ENCODE results near the gene SUMO2.

SUMO2 gene

GRCh38 chr17:75154195-75155106, 28.3 kb downstream of the SUMO2 start, which contains the start of gene JPT1:
JPT1 (minus strand) TSS chr17:75154512; CDS start chr17:75154397, 115 bp downstream.
- Histone ChIP-seq H3K4me2 (ENCODE audit: low read length) (peak within 1 kb of the TSS; percentile 92), H3K36me3 (replicated peaks; ENCODE audit: low read depth, low read length) (peaks cover 11% of the 10 kb centered on the region), H3K9ac (ENCODE audit: low read length) (peak within 1 kb of the TSS; percentile 79), H4K20me1 (ENCODE audit: insufficient read depth, low read length) (peaks cover 18% of the 10 kb centered on the region), H3K4me1 (ENCODE audit: low read length) (peaks cover 17% of the 10 kb centered on the region), H3K4me3 (ENCODE audit: low read length) (peak within 1 kb of the TSS; percentile 82), H3K27me3 (ENCODE audit: low read depth, low read length) (no peaks in the 10 kb centered on the region), H3K9me3 (ENCODE audit: insufficient read depth, low read length) (no peaks in the 10 kb centered on the region), H3K27ac (ENCODE audit: low read length) (peak within 1 kb of the TSS; percentile 71), H2AFZ (ENCODE audit: low read depth, low read length) (0 out of 2 replicates have a peak within 1 kb of the TSS, but pooled peaks have one; percentile 40), H3K79me2 (ENCODE audit: low read length) (peaks cover 48% of the 10 kb centered on the region)
- TF ChIP-seq CTCF (IDR thresholded peaks at IDR 0.05; ENCODE audit: low read depth, low read length) (no peak), EZH2phosphoT487 (IDR thresholded peaks at IDR 0.05; ENCODE audit: low read depth) (no peak)

- Histone ChIP-seq H3K79me2 (ENCODE audit: low read length) (peaks cover 55% of the 10 kb centered on the region), H3K9ac (ENCODE audit: low read length) (peak overlapping the region; percentile 79), H3K4me3 (ENCODE audit: low read length) (peak overlapping the region; percentile 82), H3K4me1 (ENCODE audit: low read length) (peaks cover 21% of the 10 kb centered on the region), H4K20me1 (ENCODE audit: insufficient read depth, low read length) (peaks cover 22% of the 10 kb centered on the region), H2AFZ (ENCODE audit: low read depth, low read length) (no peak overlapping the region), H3K27me3 (ENCODE audit: low read depth, low read length) (no peaks in the 10 kb centered on the region), H3K36me3 (replicated peaks; ENCODE audit: low read depth, low read length) (peaks cover 9% of the 10 kb centered on the region), H3K27ac (ENCODE audit: low read length) (peak overlapping the region; percentile 66), H3K4me2 (ENCODE audit: low read length) (peak overlapping the region; percentile 92), H3K9me3 (ENCODE audit: insufficient read depth, low read length) (no peaks in the 10 kb centered on the region)
- TF ChIP-seq CTCF (IDR thresholded peaks at IDR 0.05; ENCODE audit: low read depth, low read length) (no peak), EZH2phosphoT487 (IDR thresholded peaks at IDR 0.05; ENCODE audit: low read depth) (no peak)
These were observed 29.0 kb downstream of the SUMO2 start for GRCh38 chr17:75153780-75154194.

GRCh38 chr17:75152922-75153779, 29.6 kb downstream of the SUMO2 start:
- peaks cover 28% of the 10 kb centered on the region for H4K20me1 ChIP-seq (ENCODE audit: insufficient read depth, low read length)
- no peak overlapping the region for H2AFZ ChIP-seq (ENCODE audit: low read depth, low read length)
- H3K36me3 ChIP-seq (replicated peaks; ENCODE audit: low read depth, low read length), result peaks cover 16% of the 10 kb centered on the region
- peak overlapping the region; percentile 66 for H3K27ac ChIP-seq (ENCODE audit: low read length)
- TF ChIP-seq CTCF (IDR thresholded peaks at IDR 0.05; ENCODE audit: low read depth, low read length), result no peak
- no peak for TF ChIP-seq EZH2phosphoT487 (IDR thresholded peaks at IDR 0.05; ENCODE audit: low read depth)
- peaks cover 61% of the 10 kb centered on the region for H3K79me2 ChIP-seq (ENCODE audit: low read length)
- H3K4me3 ChIP-seq (ENCODE audit: low read length), result peak overlapping the region; percentile 82
- peaks cover 27% of the 10 kb centered on the region for H3K4me1 ChIP-seq (ENCODE audit: low read length)
- H3K9ac ChIP-seq (ENCODE audit: low read length), result peak overlapping the region; percentile 79
- H3K27me3 ChIP-seq (ENCODE audit: low read depth, low read length), result no peaks in the 10 kb centered on the region
- no peaks in the 10 kb centered on the region for H3K9me3 ChIP-seq (ENCODE audit: insufficient read depth, low read length)
- H3K4me2 ChIP-seq (ENCODE audit: low read length), result peak overlapping the region; percentile 92

All from OCI-LY3 (cell line).